Measurements from ENCODE around the gene NUDT15.

GRCh38 chr13:48068036-48068435, 30.5 kb downstream of the NUDT15 start:
- TF ChIP-seq CTCF (IDR thresholded peaks at IDR 0.05) (no peak), POLR2A (IDR thresholded peaks at IDR 0.05) (no peak)
